ENCODE results near the gene EMC8.

Gene EMC8

GRCh38 chr16:85846461-85846860, 47.1 kb upstream of the EMC8 start (continued):
- TF ChIP-seq ZSCAN4 (tag by site-specific recombination; IDR thresholded peaks at IDR 0.05), result no peak
- TF ChIP-seq HOXC10 (CRISPR knock-in tag; IDR thresholded peaks at IDR 0.05), result no peak
- TF ChIP-seq ZNF394 (tag by site-specific recombination; IDR thresholded peaks at IDR 0.05; ENCODE audit: borderline replicate concordance), result no peak
- TF ChIP-seq ZBTB8A (tag by site-specific recombination; IDR thresholded peaks at IDR 0.05), result no peak
- TF ChIP-seq ZNF639 (tag by site-specific recombination; IDR thresholded peaks at IDR 0.05), result no peak
- TF ChIP-seq ZNF16 (tag by site-specific recombination; IDR thresholded peaks at IDR 0.05; ENCODE audit: low read depth), result no peak
- TF ChIP-seq MYNN (tag by site-specific recombination; IDR thresholded peaks at IDR 0.05; ENCODE audit: borderline replicate concordance), result no peak

- Histone ChIP-seq H3K9me3 (ENCODE audit: control insufficient read depth, insufficient read depth, low read depth, low read length) (no peaks in the 10 kb centered on the region), H3K27ac (ENCODE audit: extremely low read depth, low read depth, low read length) (no peak overlapping the region), H3K36me3 (ENCODE audit: control insufficient read depth in 2 of 2, insufficient read depth in 1 of 2, low read length in 2 of 2) (no peaks in the 10 kb centered on the region), H3K4me3 (ENCODE audit: low read depth, low read length) (no peak overlapping the region), H3K4me1 (ENCODE audit: control insufficient read depth, insufficient read depth, low read length) (no peaks in the 10 kb centered on the region; the same call in 1 of the 2 replicates)
- TF ChIP-seq ZEB2 (tag by site-specific recombination; IDR thresholded peaks at IDR 0.05), result no peak
- TF ChIP-seq ZNF311 (tag by site-specific recombination; IDR thresholded peaks at IDR 0.05; ENCODE audit: borderline replicate concordance), result no peak
- TF ChIP-seq ZNF776 (tag by site-specific recombination; IDR thresholded peaks at IDR 0.05; ENCODE audit: borderline replicate concordance), result no peak
- no peak for TF ChIP-seq ZNF580 (tag by site-specific recombination; IDR thresholded peaks at IDR 0.05)
- TF ChIP-seq ZNF664 (tag by site-specific recombination; IDR thresholded peaks at IDR 0.05), result no peak
- no peak for TF ChIP-seq BCL11A (tag by site-specific recombination; IDR thresholded peaks at IDR 0.05; ENCODE audit: low read depth)
- no peak for TF ChIP-seq ZNF701 (tag by site-specific recombination; IDR thresholded peaks at IDR 0.05)
- no peak for TF ChIP-seq PBX3 (CRISPR knock-in tag; IDR thresholded peaks at IDR 0.05)
- TF ChIP-seq ZBTB26 (tag by site-specific recombination; optimal IDR thresholded peaks at IDR 0.05), result no peak
- no peak for TF ChIP-seq ZBTB48 (tag by site-specific recombination; IDR thresholded peaks at IDR 0.05)
- TF ChIP-seq ZNF623 (tag by site-specific recombination; IDR thresholded peaks at IDR 0.05), result no peak
- no peak for TF ChIP-seq ZNF501 (tag by site-specific recombination; IDR thresholded peaks at IDR 0.05)
- TF ChIP-seq ZBTB6 (tag by site-specific recombination; IDR thresholded peaks at IDR 0.05), result no peak
- TF ChIP-seq ZNF280C (tag by site-specific recombination; IDR thresholded peaks at IDR 0.05), result no peak
- TF ChIP-seq ZNF521 (tag by site-specific recombination; IDR thresholded peaks at IDR 0.05), result no peak
- TF ChIP-seq ZNF514 (tag by site-specific recombination; IDR thresholded peaks at IDR 0.05), result no peak
- no peak for TF ChIP-seq ZNF747 (tag by site-specific recombination; IDR thresholded peaks at IDR 0.05)
- no peak for TF ChIP-seq ZNF530 (tag by site-specific recombination; IDR thresholded peaks at IDR 0.05; ENCODE audit: low read depth)
- no peak for TF ChIP-seq ZSCAN5A (tag by site-specific recombination; IDR thresholded peaks at IDR 0.05)
- ChIA-PET POLR2A (no interaction called here), CTCF (no interaction called here)
Observed at GRCh38 chr16:85845266-85845665, 45.9 kb upstream of the EMC8 start.

Data from HEK293 (cell line).